ENCODE measurements around the gene MRC2. TPM values are rescaled to one million over a fixed set of nuclear protein-coding genes. Genes with fewer than 3 reads are reported as not detected.

Gene MRC2
- total RNA-seq, 1 donor from 2014 or later = 28.9 TPM

DNA sequence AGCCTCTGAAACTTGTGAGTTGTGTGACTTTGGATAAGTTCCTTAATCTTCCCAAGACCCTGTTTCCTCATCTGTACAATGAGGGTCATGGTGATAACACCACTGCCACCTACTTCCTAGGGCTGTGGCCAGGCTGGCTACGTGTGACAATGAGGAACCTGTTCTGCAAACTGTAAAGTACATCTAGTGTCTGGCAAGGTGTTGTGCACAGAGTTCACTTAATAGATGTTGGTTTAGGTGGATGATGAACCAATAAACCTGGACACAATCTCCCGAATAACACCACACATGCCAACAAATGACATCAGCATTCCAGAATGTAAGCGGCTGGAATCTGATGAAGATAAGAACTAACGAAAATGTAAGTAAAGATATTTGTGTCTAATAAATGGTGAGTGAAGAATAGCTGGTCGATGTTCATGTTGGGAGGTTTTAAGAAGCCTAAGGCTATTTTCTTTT is 98.3 kb downstream of the MRC2 start:
- intact Hi-C loops (cut with DNase I) = no loop called here
- DNase-seq (ENCODE audit: low spot score) = peak; percentile 17

DNA sequence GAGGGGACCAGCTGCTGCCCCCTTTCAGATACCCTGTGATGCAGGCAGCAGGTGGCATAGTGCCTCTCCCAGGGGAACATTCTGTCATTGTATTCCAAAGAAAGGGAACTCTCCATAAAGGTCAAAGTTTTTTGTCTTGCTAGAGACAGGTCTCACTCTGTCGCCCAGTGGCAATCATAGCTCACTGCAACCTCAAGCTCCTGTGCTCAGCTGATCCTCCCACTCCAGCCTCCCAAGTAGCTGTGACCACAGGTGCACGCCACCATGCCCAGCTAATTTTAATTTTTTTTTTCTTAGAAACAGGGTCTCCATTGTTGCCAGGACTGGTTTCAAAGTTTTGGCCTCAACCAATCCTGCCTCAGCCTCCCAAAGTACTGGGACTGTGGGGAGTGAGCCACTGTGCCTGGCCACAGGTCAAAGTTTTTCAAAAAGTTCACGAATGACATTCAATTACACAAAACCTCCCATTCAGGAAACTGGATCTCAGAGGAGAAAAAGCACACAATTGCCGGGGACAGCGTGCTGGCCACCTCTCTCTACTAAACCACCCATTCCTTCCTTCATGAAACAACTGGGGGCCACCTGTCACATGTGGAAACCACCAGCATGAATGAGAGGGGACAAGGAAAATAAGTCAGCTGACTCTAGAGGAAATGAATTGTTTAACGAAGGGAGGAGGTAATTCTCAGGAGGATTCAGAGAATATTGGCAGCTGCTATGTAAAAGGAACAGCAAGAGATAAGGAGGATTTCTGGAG is 100.6 kb downstream of the MRC2 start:
- peak; percentile 61 for DNase-seq (ENCODE audit: low spot score)
- intact Hi-C loops (cut with DNase I) = no loop called here

DNA sequence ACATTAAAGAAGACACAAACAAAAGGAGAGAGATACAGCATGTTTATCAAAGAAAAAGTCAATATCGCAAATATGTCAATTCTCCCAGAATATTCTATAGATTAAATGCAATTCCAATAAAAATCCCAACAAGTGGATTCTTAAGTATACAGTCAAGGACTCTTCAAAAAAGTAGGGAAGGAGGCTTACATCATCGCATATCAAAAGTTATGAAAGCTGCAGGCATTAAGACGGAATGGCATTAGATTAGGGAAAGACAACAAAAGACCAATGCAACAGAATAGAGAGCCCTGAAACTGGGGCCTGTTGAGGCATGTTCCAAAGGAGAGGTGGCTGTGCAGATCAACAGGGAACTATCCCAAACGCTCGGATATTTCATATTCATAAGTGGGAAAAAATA is 104.7 kb downstream of the MRC2 start:
- no peak for DNase-seq (ENCODE audit: low spot score)
- intact Hi-C loops (cut with DNase I) = no loop called here

DNA sequence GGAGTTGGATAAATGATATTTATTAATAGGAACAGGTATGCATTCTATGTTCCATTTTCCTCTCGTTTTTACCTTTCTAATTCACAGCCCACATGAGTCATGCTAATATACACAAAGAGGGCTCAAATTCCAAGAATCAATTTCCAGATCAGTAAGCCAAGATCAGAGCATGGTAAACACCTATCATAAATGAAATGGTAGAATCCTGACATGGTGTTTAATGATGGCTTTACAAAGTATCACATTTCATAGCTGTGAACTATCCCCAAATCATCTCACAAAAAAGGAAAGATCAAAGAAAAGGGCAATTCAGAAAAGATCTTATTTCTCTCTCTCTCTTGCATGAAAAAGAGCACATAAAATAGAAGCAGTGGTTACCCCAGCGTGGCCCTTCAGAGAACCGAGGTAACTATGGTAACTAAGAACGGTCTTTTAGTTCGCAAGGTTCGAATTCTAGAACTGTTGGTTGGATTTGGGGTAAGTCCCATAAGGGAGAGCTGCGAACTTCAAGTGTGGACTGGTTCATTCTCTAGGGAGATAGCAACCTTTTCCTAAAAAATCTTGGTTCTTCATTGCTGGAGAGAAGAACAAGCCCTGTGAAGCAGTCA is 107.7 kb downstream of the MRC2 start:
- no peak for DNase-seq (ENCODE audit: low spot score)

DNA sequence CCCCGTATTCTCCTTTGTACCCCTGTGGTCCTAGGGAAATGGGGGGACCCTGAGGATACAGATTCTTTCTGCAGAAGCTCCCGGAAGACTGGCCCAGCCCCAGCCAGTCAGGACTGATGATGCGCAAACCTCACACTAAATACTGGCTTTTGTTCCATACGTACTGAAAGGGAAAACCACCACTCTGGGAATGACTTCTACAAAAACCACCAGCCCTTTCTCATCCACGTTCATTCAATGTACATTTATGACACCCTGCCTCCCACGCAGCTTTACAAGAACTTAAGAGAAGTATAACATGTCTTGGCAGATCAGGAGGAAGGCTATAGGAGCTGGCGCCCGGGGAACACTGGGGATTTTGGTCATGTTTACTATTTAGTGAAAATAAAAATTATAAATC is 110.0 kb downstream of the MRC2 start:
- no peak for DNase-seq (ENCODE audit: low spot score)
- intact Hi-C loops (cut with DNase I) = no loop called here

More for the DNA sequence above, 107.7 kb downstream of the MRC2 start:
- intact Hi-C loops (cut with DNase I) = no loop called here

DNA sequence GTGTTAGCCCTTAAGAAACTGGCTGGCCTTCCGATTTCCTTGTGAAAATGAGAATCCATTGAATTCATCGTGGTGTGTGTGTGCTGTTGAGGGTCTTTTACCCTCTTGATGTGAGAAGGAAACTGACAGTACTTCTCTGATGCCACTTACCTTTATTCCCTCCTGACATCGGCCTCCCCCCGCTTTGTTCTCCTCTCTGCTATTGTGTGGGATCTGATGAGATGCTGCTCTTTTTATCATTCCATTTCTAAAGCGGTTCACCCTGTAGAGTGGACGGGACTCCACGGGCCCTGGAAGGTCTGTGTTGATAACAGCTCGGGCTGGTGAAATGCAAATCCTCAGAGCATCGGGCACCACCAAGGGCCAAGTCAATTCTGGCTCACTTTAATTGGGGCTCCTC is 110.8 kb downstream of the MRC2 start:
- intact Hi-C loops (cut with DNase I) = no loop called here
- DNase-seq (ENCODE audit: low spot score) = no peak

DNA sequence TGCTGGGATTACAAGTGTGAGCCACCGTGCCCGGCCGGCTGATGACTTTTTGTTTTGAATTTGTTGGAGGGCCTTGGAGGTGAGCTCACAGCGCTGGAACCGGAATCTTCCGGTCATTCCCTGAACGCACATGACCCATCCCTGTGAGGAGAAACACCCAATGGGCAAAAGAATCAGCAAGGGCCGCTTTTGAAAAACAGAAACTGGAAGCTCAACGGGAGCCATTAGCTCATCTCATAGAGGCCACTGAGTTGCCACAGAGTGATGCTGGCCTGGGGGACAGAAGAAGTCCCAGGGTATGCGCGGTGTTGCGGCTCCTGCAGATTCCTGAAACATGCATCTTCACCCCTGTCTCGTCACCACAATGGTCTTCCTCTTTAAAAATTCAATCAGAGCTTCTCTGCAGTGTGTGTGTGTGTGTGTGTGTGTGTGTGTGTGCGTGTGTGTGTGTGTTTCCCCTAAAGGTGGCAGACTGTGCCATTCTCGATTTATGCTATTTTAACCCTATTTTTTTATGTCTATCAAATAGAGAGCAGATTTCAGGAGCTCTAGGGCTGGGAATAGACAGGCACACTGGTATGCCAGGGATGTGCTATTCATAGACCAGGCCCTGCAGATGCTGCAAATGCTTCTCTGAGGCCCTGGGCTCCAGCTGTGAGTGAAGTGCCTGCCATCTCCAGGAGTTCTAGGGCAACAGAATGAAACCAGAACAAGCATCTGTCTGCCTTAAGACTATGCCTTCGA is 112.3 kb downstream of the MRC2 start:
- intact Hi-C loops (cut with DNase I) = no loop called here
- no peak for DNase-seq (ENCODE audit: low spot score)

DNA sequence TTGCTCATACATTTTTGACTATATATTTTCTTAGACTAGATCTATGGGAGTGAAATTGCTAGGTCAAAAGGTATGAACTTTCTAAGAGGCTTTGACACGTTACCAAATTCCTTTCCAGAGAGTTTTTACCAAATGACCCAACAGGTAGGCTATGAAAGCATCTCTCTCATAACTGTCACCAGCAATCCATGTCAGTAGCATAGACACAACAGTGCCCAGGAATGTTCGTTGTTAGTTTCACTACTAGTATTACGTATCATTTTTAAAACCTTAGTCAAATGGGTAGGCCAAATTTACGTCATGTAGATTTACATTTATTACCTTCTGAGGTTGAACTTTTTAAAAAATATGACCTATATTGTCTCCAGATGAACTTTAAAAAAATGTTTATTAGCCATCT is 113.8 kb downstream of the MRC2 start:
- no peak for DNase-seq (ENCODE audit: low spot score)
- intact Hi-C loops (cut with DNase I) = no loop called here

Other genes starting within 250 kb of the MRC2 start
- gene EFCAB3, start 247.1 kb upstream of the MRC2 start, total RNA-seq = not detected
- gene METTL2A, start 203.8 kb upstream of the MRC2 start, total RNA-seq = 17.1 TPM
- 30.7 TPM for gene TLK2, start 148.8 kb upstream of the MRC2 start, total RNA-seq
- gene MARCHF10, start 180.6 kb downstream of the MRC2 start, total RNA-seq = not detected

Measured in cardiac septum (tissue), 1 donor.